ENCODE data around the gene NPHP4. TPM values are rescaled to one million over a fixed set of nuclear protein-coding genes. Genes with fewer than 3 reads are reported as not detected.
"Not testable (repeated sequence)": the region's sequence is repeated elsewhere in the genome, so short reads cannot be mapped to it uniquely, and the experiment has no call there.

Gene NPHP4
- total RNA-seq, 1 experiment from 2014 or later, result 3.4 TPM

DNA sequence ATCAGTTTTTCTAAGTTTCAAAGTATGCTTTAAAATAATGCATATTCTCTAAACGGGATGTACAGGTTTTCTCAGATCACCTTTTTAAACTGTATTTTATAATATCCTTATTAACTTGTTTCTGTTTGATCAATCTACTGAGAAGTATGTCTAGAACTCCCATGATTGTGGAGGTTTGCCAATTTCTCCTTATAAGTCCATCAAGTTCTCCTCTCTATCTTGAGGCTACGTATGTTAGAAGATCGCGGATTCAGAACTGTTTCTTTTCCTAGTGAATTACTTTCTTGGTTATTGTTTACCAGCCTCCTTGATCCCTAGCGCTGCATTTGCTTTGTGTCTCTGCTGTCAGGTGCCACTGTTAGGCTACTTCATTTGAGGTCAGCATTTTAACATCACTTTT, 89.2 kb downstream of the NPHP4 start:
- DNase-seq (ENCODE audit: low read depth, low spot score), result no peak
- in situ Hi-C loops (cut with HindIII; ENCODE audit: low pct_unique_long_range_greater_than_20kb, low sequenced_read_pairs), result no loop called here

DNA sequence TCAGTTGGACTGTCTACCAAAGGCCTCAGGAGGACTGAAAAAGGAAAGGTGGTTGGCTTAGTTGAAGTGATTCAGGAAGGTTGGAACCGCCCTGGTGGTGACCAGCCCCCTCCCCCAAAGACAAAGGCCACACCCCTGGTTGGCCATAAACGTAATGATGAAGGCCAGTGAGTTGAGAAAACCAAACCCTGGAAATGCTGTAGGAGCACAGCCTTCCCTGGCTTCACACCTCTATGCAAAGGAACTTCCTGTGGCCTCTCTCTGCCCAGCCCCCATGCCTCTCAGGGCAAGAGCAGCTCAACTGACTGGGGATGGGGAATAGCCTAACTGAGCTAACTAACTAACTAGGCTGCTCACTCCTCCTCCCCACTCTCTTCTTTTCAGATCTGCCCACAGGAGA, 90.4 kb downstream of the NPHP4 start:
- no peak for DNase-seq (ENCODE audit: low read depth, low spot score)
- in situ Hi-C loops (cut with HindIII; ENCODE audit: low pct_unique_long_range_greater_than_20kb, low sequenced_read_pairs), result no loop called here

DNA sequence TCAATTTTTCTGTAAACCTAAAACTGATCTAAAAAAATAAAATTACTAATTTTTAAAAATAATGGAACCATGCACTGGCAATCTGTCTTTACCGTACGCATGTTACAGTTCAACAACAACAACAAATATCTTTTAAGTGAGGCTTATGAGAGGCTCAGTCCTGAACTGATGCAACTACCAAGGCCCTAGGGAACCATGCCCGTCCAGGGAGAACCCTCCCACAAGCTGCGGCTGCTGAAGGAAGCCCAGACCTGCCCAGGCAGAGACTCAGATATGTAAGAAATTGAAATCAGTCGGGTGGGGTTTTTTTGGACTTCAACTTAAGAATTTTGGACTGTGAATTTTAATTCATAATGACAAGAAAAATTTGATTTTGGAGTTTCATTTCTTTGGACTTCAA, 91.1 kb downstream of the NPHP4 start:
- in situ Hi-C loops (cut with HindIII; ENCODE audit: low pct_unique_long_range_greater_than_20kb, low sequenced_read_pairs), result no loop called here
- no peak for DNase-seq (ENCODE audit: low read depth, low spot score)

DNA sequence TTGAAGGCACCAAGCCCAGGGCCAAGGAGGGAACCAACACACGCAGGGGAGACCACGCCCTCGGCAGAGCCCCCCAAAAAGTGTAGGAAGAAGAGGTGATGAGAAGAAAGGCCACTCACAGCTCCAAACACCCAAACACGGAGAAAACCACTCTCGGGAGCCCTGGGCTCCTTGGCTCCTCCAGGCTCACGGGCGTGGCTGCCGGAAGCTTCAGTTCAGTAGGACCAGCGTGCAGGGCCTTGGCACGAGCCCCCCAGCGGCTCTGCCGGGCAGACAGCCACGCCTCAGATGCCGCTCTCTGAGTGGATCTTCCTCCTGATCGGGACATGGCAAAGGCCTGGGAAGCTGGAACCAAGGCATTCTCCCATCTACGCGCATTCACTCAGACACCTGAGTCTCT, 94.0 kb downstream of the NPHP4 start:
- DNase-seq (ENCODE audit: low read depth, low spot score), result no peak
- in situ Hi-C loops (cut with HindIII; ENCODE audit: low pct_unique_long_range_greater_than_20kb, low sequenced_read_pairs), result no loop called here

DNA sequence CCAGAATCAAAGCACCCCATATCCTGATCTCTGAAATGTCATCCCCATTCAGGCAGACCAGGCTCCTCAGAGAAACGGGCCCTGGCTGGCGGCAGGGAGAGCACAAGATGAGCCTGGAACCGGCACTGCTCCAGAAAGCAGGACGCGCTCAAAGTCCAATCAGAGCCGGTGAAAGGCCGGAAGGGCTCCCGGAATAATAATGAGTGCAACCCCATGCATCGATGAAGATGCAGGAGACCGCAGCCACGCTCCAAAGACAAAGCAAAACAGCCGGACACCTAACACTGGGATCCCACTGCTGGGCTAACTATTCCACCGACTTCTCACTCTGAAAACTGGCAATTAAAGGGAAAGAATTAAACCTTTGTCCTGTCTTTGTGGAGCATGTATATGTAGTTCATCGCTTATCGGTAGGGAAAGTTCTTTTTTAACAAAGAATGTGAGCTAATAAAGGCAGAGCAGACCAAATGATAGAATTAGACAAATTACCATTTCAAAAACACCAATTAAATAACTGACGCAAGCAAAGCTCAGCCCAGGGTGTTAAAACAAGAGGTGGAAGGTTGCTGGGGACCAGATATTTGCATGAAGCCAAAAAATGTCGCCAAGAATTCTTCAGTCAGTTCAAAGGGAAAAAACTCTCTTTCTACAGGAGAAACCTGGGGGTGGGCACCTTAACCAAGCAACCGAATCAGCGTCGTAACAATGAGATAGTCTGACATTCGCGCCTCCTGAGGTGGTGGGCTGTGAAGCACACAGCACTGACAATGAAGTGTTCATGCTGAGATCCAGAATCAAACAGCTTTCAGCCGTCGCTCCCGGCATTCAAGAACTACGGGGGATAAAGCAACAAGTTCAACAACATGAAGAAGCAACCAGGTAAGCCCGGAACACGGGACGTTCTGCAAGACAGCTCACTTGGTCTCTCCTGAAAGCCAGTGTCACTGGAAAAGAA, 95.2 kb downstream of the NPHP4 start:
- no peak for DNase-seq (ENCODE audit: low read depth, low spot score)
- in situ Hi-C loops (cut with HindIII; ENCODE audit: low pct_unique_long_range_greater_than_20kb, low sequenced_read_pairs), result no loop called here

DNA sequence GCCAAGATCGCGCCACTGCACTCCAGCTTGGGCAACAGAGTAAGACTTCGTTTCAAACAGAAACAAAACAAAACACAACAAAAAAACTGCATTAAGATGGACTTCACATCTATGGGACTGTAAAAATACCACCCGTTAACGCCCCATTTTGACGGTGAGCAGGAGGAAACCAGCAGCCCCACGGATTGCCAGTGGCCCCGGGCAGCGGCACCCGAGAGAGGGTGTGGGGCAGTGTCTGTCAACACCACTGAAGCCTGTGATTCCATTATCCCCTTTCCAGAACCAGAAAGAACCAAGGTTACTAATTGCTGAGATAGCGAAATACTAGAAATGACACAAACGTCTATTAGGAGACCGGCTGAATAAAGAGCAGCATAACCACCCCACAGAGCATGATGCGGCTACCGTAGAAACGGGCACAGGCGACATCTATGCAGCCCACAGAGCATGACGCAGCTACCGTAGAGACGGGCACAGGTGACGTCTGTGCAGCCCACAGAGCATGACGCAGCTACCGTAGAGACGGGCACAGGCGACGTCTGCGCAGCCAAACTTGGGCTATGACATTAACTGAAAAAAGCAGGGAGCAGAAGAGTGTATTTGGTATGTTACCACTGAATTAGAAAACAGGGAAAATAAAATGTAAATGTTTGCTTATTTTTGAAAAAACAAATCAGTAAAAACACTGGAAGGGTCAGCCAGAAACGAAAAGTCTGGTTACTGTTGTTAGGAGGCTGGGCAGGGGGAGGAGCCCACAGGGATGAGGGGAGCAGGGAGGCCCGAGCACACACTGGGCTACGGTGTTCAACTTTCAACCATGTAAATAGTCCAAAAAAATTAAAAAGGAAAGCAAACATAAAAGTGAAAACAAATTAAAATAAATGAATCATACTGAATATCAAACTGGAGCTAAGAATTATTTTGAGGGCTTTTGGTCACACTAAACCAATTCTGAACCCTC, 96.5 kb downstream of the NPHP4 start:
- in situ Hi-C loops (cut with HindIII; ENCODE audit: low pct_unique_long_range_greater_than_20kb, low sequenced_read_pairs), result no loop called here
- no peak for DNase-seq (ENCODE audit: low read depth, low spot score)

DNA sequence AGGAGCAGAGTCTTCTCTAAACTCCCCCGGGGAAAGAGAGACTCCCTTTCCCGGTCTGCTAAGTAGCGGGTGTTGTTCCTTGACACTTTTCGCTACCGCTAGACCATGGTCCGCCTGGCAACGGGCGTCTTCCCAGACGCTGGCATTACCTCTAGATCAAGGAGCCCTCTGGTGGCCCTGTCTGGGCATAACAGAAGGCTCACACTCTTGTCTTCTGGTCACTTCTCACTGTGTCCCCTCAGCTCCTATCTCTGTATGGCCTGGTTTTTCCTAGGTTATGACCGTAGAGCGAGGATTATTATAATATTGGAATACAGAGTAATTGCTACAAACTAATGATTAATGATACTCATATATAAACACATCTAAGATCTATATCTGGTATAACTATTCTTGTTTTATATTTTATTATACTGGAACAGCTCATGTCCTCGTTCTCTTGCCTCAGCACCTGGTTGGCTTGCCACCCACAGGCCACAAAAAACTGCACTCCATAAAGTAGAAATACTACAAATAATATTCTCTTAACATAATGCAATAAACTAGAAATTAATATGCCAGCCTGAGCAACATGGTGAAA, 98.4 kb downstream of the NPHP4 start:
- DNase-seq (ENCODE audit: low read depth, low spot score), result peak; percentile 41
- in situ Hi-C loops (cut with HindIII; ENCODE audit: low pct_unique_long_range_greater_than_20kb, low sequenced_read_pairs), result not testable (repeated sequence)

DNA sequence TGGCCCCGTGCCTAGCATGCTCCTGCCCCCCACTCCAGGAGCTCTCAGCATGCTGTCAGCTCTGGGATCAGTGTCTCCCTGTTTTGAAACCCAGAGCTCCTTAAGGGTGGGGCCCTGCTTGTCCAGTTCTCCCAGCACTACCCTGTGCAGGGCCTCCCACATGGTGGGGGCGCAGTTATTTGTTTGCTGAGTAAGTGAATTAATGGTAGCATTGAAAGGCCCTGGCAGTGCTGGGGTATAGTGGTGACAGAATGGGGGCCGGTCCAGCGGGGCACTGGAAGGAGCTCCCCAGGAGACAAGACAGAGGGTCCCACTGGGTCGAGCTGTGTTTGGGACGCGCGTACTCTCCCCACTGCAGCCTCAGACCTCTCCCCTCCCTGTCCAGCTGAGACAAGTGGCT, 99.9 kb downstream of the NPHP4 start:
- DNase-seq (ENCODE audit: low read depth, low spot score), result no peak
- in situ Hi-C loops (cut with HindIII; ENCODE audit: low pct_unique_long_range_greater_than_20kb, low sequenced_read_pairs), result no loop called here

DNA sequence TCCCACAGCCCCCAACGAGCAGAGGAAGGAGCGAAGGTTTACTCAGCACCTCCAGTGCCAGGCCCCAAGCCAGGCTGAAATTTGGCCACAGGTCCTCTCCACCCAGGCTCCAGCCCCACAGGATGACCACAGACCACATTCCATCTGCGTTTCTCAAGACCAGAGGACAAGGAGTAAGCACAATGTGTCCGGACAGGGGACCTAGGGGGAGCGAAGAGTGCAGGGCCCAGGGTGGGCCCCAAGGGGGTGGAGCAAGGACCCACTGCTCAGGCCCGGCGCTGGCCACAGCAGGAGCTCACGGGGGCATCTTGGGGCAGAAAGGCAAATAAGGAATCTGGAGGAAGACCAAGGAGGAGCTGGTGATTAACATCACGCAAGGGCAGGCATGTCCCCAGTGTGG, 100.5 kb downstream of the NPHP4 start:
- DNase-seq (ENCODE audit: low read depth, low spot score), result no peak
- in situ Hi-C loops (cut with HindIII; ENCODE audit: low pct_unique_long_range_greater_than_20kb, low sequenced_read_pairs), result no loop called here

DNA sequence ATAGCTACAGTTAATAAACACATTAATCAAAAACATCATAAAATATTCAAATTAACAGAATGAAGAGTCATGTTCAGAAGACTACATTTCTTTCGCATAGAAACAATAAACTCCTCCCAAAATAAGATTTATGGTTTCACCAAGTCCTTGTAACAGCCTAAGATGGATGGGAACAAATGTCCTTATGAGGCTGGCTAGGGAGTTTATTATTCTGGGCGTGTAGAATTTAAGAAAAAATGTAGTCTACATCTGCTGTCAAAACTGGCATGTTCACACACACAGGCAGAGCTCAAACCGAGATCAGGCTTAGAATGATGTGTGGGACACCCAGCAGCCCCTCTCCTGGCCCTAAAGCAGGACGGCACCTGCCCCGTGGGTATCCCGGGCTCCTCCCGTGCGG, 101.1 kb downstream of the NPHP4 start:
- in situ Hi-C loops (cut with HindIII; ENCODE audit: low pct_unique_long_range_greater_than_20kb, low sequenced_read_pairs), result no loop called here
- DNase-seq (ENCODE audit: low read depth, low spot score), result no peak

DNA sequence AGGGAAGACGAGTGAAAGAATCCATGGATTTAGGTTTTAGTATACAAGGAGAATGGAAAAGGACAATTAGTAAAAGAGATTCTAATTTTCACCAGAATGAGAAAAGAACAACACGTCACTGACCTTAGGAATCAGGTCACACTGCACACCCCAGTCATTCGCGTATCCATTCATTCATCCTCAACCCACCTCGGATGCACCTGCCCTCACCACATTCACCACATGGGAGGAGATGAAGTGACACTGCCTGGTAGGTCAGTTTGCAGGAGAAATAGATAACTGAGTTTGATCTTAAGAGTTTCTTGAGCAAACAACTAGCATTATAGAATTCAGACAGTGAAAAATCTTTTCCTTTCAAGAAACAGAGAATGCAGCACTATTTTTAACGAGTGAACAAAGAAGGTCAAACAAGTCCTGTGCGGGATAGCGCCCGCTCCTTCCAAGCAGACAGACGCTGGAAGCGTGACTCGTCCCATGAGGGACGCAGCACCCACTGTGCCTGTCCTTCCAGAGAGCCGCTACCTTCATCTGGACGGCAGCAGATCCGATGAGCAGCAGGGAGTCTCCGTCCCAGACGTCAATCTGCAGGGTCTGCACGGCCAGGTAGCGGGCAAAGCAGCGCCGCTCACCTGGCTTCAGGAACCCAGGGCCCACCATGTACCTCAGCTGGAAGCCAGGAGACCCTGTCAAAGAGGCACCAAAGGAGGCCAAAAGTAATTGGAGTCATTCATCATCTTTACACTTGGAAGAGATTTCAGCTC, 101.7 kb downstream of the NPHP4 start:
- in situ Hi-C loops (cut with HindIII; ENCODE audit: low pct_unique_long_range_greater_than_20kb, low sequenced_read_pairs), result no loop called here
- no peak for DNase-seq (ENCODE audit: low read depth, low spot score)

DNA sequence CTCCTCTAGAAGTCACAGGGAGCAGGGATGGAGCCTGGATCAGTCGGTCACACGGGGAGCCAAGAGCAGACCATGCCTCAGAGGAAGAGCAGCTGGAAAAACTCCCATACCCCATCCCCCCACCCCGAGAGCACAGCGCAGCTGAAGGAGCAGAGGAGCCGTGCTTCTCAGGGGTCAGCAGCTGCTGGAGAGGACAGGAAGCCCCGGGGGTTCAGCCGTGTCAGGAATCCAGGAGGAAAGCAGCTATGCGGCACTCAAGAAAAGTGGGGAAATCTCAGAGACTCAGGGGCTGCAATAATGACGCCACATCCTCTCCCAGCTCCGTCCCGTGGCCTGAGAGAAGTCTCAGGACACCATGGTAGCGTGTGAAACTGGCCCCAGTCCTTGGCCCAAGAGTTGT, 102.3 kb downstream of the NPHP4 start:
- DNase-seq (ENCODE audit: low read depth, low spot score), result no peak
- in situ Hi-C loops (cut with HindIII; ENCODE audit: low pct_unique_long_range_greater_than_20kb, low sequenced_read_pairs), result no loop called here

DNA sequence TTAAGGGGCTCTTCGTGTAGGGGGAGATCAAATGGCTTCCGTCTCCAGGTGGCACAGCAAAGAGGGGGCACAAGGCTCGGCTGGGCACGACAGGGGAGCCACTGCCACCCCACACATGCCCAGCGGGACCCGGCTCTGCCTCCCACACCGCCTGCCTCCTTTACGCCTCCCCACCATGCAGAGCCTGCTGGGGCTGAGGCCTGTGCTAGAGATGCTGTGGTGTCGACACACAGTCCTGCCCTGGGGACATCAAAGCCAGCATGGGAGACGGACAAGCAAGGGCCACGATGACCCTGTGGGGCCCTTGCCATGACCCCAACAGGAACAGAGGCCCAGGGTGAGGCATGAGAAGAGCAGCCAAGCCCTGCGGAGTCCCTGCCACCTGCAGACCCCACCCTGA, 102.8 kb downstream of the NPHP4 start:
- in situ Hi-C loops (cut with HindIII; ENCODE audit: low pct_unique_long_range_greater_than_20kb, low sequenced_read_pairs), result no loop called here
- no peak for DNase-seq (ENCODE audit: low read depth, low spot score)

DNA sequence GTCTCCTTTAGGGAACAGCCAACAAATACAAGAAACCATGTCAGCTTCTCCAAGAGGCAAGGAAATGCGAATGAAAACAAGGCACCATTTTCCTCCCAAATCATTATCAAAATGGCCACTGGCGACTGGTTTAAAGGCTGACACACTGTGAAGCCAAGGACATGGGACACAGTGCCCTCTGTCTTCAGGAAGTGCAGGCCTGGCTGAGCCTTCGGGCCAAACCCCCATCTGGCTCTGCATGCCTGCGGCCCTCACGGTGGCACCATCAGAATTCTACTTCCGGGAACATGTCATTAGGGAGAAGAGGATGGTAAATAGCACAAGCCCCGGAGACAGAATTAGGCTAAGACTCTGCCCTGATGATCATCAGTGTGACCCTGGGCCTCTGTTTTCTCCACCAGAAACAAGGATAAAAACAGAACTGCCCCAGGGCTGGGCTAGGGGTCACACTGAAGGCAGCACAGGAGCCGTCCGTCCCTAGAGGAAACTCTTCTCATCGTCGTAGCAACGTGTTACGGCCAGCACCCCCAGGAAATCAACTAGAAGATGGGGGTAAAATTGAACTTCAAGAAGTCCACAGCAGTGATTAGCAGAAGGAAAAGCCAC, 103.5 kb downstream of the NPHP4 start:
- DNase-seq (ENCODE audit: low read depth, low spot score), result peak; percentile 5
- in situ Hi-C loops (cut with HindIII; ENCODE audit: low pct_unique_long_range_greater_than_20kb, low sequenced_read_pairs), result no loop called here

DNA sequence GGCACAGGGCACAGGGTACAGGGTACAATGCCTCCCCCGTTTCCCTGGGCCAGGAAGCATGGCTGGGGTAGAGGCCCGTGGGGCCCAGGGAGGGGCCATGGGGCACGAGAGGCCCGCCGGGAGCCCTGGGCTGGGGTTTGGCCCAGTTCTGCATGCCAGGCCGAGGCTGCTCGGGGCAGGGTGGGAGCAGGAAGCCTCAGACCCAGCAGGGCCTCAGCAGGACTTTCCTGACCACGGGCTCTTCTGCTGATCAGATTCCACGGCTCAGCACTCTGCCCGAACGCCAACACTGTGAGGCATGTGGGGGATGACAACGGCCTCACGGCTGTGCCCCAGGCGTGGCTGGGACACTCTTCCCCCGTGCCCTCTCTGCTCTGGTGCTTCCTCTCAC, 104.3 kb downstream of the NPHP4 start:
- in situ Hi-C loops (cut with HindIII; ENCODE audit: low pct_unique_long_range_greater_than_20kb, low sequenced_read_pairs), result no loop called here
- DNase-seq (ENCODE audit: low read depth, low spot score), result no peak

DNA sequence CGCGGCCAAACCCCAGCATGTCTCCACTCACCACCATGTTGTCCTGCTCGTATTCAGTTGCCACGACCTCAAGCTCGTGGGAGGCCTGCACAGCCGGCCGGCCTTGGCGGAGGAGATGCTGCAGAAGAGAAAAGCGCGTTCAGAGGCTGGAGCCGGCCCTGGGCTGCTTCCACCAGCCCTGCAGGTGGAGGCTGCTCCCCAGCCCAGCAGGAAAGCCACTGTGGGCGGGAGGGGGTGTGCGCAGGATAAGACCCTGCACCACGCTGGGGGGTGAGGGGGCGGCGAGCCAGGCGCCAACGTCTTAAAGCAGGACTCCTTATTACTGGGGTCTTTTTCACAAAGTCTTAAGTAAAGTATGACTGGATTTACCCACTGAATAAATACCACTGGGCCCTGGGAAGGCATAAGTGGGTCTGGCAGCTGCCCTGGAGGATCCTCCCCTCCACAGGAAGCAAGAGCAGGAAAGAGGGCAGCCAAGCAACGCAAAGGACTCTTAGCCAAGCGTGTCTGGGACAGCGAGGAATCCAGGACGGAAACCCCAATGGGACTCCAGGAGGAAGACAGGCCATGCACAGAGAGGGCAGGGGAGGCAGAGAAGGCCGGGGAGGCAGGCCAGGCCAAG, 104.8 kb downstream of the NPHP4 start:
- in situ Hi-C loops (cut with HindIII; ENCODE audit: low pct_unique_long_range_greater_than_20kb, low sequenced_read_pairs), result no loop called here
- no peak for DNase-seq (ENCODE audit: low read depth, low spot score)
